Heart left ventricle (tissue), 16 donors: ENCODE measurements around the gene SPTB. TPM values are rescaled to one million over a fixed set of nuclear protein-coding genes. Genes with fewer than 3 reads are reported as not detected.

Experiments used
- ATAC-seq, 4 donors: fragments of 200-7000 bp; cut with Tn5 transposase; one replicate each; pipeline ENCODE4 v1.9.1; 2020 to 2022; ENCODE audit warnings: moderate library complexity in 4 of 4, mild to moderate bottlenecking in 3 of 4, moderate number of reproducible peaks in 1 of 4
- DNase-seq, 5 donors: peaks; one replicate each; pipeline ENCODE4 v3.0.0-alpha.2; 2020
- H3K27ac ChIP-seq, 12 donors: fragments of 200-600 bp; sonication (generic) in 4 of 12; one replicate each; pipeline versions ENCODE4 v1.5.0 to v1.8.0; 2016 to 2022; ENCODE audit warnings: mild to moderate bottlenecking in 2 of 12
- H3K27me3 ChIP-seq, 9 donors: fragments of 200-600 bp; sonication (generic) in 2 of 9; one replicate each; pipeline versions ENCODE4 v1.5.1 to v1.8.0; 2016 to 2022; ENCODE audit warnings: mild to moderate bottlenecking in 3 of 9
- H3K36me3 ChIP-seq, 9 donors: fragments of 200-600 bp; sonication (generic) in 2 of 9; one replicate each; pipeline versions ENCODE4 v1.5.0 to v1.8.0; 2018 to 2022; ENCODE audit warnings: mild to moderate bottlenecking in 2 of 9
- H3K4me1 ChIP-seq, 12 donors: fragments of 200-600 bp; sonication (generic) in 4 of 12; one replicate each; pipeline versions ENCODE4 v1.5.0 to v1.8.0; 2016 to 2022; ENCODE audit warnings: mild to moderate bottlenecking in 3 of 12
- H3K4me3 ChIP-seq, 12 donors: fragments of 200-600 bp; sonication (generic) in 4 of 12; one replicate each; pipeline versions ENCODE4 v1.5.0 to v1.8.0; 2017 to 2022; ENCODE audit warnings: mild to moderate bottlenecking in 9 of 12, moderate library complexity in 4 of 12
- H3K9me3 ChIP-seq, 12 donors: fragments of 200-600 bp; sonication (generic) in 4 of 12; one replicate each; pipeline versions ENCODE4 v1.5.0 to v1.8.0; 2016 to 2022; ENCODE audit warnings: mild to moderate bottlenecking in 1 of 12
- POLR2A ChIP-seq, 2 donors: fragments of 450-650 bp; IDR thresholded peaks; one replicate each; pipeline ENCODE4 v1.6.1; 2017; ENCODE audit warnings: antibody characterized with exemption in 2 of 2, mild to moderate bottlenecking in 2 of 2, moderate library complexity in 2 of 2
- WGBS, 4 donors: extraction: QIAGEN DNeasy Blood & Tissue Kit in 2 of 4; methylation state at CpG; one replicate each; pipeline versions ENCODE4 v1.1.5 to v1.1.7; 2013 to 2018; 5-methylcytosine and 5-hydroxymethylcytosine counted together
- intact Hi-C, 10 donors: fragments of 100-400 bp; cut with DNase I; formaldehyde crosslinking; loops; one replicate each; pipeline versions ENCODE4 v1.11.1 to v1.14.2; 2022
- polyA plus RNA-seq, 2 donors: library from polyadenylated mRNA; stranded (reverse); fragments of 200-250 nt; gene quantifications; one replicate each; pipeline ENCODE4 v1.2.3, GENCODE V29; 2013
- total RNA-seq, 9 donors: library from RNA; depleted of rRNA in 2 of 9; stranded (reverse); fragments of >200 nt in 2 of 9; fragmentation: NEBNext Ultra II Directional in 3 of 9; extraction: Animal tissue kit (Norgen Biotek cat#: 25700) in 3 of 9; gene quantifications; one replicate each; pipeline versions ENCODE4 v1.1.0 to v1.2.4, GENCODE V29; 2016 to 2023
- TF ChIP-seq, protein P1 (sequence below), 12 donors: fragments of 200-600 bp; sonication (generic) in 4 of 12; IDR thresholded peaks; one replicate each; pipeline versions ENCODE4 v1.5.0 to v1.8.0; 2018 to 2022; ENCODE audit warnings: antibody characterized with exemption in 12 of 12, mild to moderate bottlenecking in 5 of 12
- donor health status: ischemic (EF 13 %, LVEDD 7.1; RV severe dilation, severe dysfunction).
- donor health status: healthy with polysubstance abuse.
- donor health status: DM: no; HTN: yes; CAD: no.
- donor health status: DM: no; HTN: no; CAD: no.
- donor health status: ischemic (EF 25% LVEDD 6.9; RV normal size, moderate dysfunction).
- donor health status: ischemic (EF 25% LVEDD 5.7; RV mildly dilated, moderate dysfunction).
- donor health status: healthy.
- donor health status: DM: yes; HTN: yes; CAD: no.
- donor health status: ischemic (EF 35%, LVEDD 5.7; RV mildly dilated, moderate dysfunction).
- donor health status: nonischemic (EF 11% LVEDD 7.7; RV severe dilation, severe dysfunction).
- donor health status: DM: yes; HTN: yes; CAD: no.
- donor health status: PGD.
- donor health status: ischemic (EF 29% LVEDD 5.4; RV normal size, mild dysfunction).
- donor health status: nonischemic (EF 23%, LVEDD 6.1; RV moderate dilation, normal function).

The SPTB gene
- total and polyA plus RNA-seq, 11 donors = 60.3 to 195 (median 92.6) TPM

DNA sequence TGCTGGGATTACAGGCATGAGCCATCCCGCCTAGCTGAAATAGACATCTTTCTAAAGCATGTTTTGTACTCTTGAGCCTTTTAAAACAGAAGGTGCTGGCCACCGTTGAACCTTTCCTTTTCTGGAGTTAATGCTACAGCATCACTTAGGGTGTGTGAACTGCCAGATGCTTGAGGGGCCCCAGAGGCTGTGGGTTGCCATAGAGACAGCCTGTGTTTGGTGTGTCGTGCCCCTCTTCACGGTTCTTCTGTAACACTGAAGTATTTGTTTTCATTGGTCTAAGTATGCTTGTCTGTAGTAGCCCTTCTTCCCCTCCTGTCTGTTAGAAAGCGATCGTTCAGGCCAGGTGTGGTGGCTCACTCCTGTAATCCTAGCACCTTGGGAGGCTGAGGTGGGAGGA, 144.7 kb downstream of the SPTB start:
- 64 to 83% (median 71%) methylated on average over 4 to 6 of the region's 6 CpGs for WGBS, 4 donors
- intact Hi-C loops = no loop called here
- H3K4me3 ChIP-seq = no peak overlapping the region
- no peak for ATAC-seq
- H3K27me3 ChIP-seq = no peaks in the 10 kb centered on the region
- DNase-seq = peak in 1 of 5 donors; percentile 13
- peaks cover 0 to 88% (median 71%) of the 10 kb centered on the region in 9 donors for H3K36me3 ChIP-seq
- TF ChIP-seq, protein P1, sequence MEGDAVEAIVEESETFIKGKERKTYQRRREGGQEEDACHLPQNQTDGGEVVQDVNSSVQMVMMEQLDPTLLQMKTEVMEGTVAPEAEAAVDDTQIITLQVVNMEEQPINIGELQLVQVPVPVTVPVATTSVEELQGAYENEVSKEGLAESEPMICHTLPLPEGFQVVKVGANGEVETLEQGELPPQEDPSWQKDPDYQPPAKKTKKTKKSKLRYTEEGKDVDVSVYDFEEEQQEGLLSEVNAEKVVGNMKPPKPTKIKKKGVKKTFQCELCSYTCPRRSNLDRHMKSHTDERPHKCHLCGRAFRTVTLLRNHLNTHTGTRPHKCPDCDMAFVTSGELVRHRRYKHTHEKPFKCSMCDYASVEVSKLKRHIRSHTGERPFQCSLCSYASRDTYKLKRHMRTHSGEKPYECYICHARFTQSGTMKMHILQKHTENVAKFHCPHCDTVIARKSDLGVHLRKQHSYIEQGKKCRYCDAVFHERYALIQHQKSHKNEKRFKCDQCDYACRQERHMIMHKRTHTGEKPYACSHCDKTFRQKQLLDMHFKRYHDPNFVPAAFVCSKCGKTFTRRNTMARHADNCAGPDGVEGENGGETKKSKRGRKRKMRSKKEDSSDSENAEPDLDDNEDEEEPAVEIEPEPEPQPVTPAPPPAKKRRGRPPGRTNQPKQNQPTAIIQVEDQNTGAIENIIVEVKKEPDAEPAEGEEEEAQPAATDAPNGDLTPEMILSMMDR (IDR thresholded peaks at IDR 0.05) = no peak
- no peak for TF ChIP-seq POLR2A (IDR thresholded peaks at IDR 0.05)
- peaks cover 0 to 6% (median 0%) of the 10 kb centered on the region in 12 donors for H3K4me1 ChIP-seq
- no peaks in the 10 kb centered on the region for H3K9me3 ChIP-seq
- H3K27ac ChIP-seq = peak overlapping the region in 1 of 12 donors; percentile 3

DNA sequence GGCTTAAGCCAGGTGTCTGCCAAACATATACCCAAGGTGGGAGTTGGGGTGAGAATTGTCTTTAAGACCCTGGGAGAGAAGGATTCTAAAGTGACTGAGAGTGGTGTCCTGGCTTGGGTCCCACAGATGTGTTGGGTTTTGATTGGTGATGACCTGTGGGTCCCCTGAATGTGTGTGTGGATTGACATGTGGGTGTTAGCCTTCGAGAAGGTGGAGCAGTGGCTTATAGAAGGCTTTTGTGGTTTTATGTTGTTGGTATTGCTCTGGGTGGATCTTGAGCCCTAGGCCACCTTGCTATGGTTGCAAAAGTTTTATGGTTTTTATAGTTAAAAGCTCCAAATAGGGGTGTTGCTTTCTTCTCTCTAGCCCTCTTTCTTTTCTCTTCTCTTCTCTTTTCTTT, 145.8 kb downstream of the SPTB start:
- DNase-seq (peak in 2 of 5 donors; percentile 4 to 9), ATAC-seq (no peak)
- H3K27ac ChIP-seq = no peak overlapping the region
- intact Hi-C loops = no loop called here
- no peaks in the 10 kb centered on the region for H3K9me3 ChIP-seq
- H3K4me3 ChIP-seq = no peak overlapping the region
- H3K4me1 ChIP-seq = peaks cover 0 to 14% (median 5%) of the 10 kb centered on the region in 12 donors
- H3K27me3 ChIP-seq = no peaks in the 10 kb centered on the region
- WGBS, 4 donors = 63 to 96% (median 86%) methylated on average over 1 of the region's 1 CpG
- H3K36me3 ChIP-seq = peaks cover 0 to 83% (median 61%) of the 10 kb centered on the region in 9 donors
- TF ChIP-seq, protein P1 (IDR thresholded peaks at IDR 0.05) = no peak

DNA sequence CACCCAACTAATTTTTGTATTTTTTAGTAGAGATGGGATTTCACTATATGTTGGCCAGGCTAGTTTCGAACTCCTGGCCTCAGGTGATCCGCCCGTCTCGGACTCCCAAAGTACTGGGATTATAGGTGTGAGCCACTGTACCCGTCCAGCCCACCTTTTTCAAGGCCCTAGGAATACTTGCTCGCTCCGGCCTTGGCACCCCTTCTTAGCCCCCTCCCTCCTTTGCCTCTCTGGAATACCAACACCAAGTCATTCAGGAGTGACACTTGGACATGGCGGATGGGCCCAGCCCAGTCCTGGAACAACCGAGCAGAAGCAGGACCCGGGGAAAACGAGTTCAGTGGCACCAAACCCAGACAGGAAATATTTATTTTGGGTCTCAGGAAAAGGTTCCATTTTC, 146.4 kb downstream of the SPTB start:
- Histone ChIP-seq H3K27ac (no peak overlapping the region), H3K4me1 (peaks cover 0 to 20% (median 7%) of the 10 kb centered on the region in 12 donors), H3K4me3 (no peak overlapping the region), H3K36me3 (peaks cover 0 to 84% (median 59%) of the 10 kb centered on the region in 9 donors), H3K9me3 (no peaks in the 10 kb centered on the region), H3K27me3 (no peaks in the 10 kb centered on the region)
- intact Hi-C loops = no loop called here
- no peak for ATAC-seq
- TF ChIP-seq POLR2A (IDR thresholded peaks at IDR 0.05) = no peak
- TF ChIP-seq, protein P1 (IDR thresholded peaks at IDR 0.05) = no peak
- peak in 2 of 5 donors; percentile 13 to 20 for DNase-seq
- WGBS, 4 donors = 89 to 91% (median 90%) methylated on average over 11 of the region's 11 CpGs

DNA sequence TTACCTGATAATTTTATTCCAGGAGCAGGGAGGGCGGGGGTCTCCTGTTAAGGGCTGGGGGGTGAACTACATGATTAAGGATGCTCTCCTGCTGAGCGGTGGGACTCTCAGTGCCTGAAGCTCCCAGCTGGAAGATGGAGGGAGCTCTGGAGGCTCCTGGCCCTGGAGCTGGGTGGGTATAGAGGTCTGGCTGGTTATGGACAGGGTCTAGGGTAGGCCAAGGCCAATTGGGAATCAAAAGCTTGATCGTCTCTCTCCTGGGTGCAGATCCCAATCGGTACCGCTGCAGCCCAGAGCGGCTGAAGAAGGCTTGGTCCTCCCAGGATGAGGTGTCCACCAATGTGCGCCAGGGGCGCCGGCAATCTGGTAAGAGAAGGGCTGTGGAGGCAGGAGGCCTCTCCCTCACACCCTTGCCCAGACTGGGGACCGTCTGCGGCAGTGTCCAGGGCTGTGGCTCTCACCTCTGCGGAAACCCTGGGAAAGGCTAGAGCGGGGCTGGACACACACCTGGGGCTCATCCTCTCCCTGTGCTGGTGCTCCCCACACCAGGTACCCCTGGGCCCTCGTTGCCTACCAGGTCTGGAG, 147.1 kb downstream of the SPTB start:
- Histone ChIP-seq H3K27ac (no peak overlapping the region), H3K4me1 (peaks cover 0 to 24% (median 8%) of the 10 kb centered on the region in 12 donors), H3K36me3 (peaks cover 0 to 85% (median 65%) of the 10 kb centered on the region in 9 donors), H3K4me3 (no peak overlapping the region), H3K9me3 (no peaks in the 10 kb centered on the region), H3K27me3 (no peaks in the 10 kb centered on the region)
- peak in 2 of 5 donors; percentile 10 to 23 for DNase-seq
- intact Hi-C loops = no loop called here
- TF ChIP-seq, protein P1 (IDR thresholded peaks at IDR 0.05) = no peak
- TF ChIP-seq POLR2A (IDR thresholded peaks at IDR 0.05) = no peak
- ATAC-seq = no peak
- 92 to 97% (median 95%) methylated on average over 14 of the region's 14 CpGs for WGBS, 4 donors
